SH-SY5Y (cell line): ENCODE data around the gene MRGPRF.

Experiments used
- GATA2 ChIP-seq: IDR thresholded peaks from 2 replicates; pipeline ENCODE4 v1.6.1; 2011; ENCODE audit warnings: mild to moderate bottlenecking, low read depth, low read length
- GATA3 ChIP-seq: IDR thresholded peaks from 2 replicates; pipeline ENCODE4 v1.6.1; 2011; ENCODE audit warnings: low read depth, mild to moderate bottlenecking, low read length, moderate library complexity

- TF ChIP-seq GATA2: no peak
- no peak for TF ChIP-seq GATA3
Observed at GRCh38 chr11:69017951-69018350, 4.9 kb upstream of the MRGPRF start.
